Measurements from ENCODE around the gene DACH1. TPM values are rescaled to one million over a fixed set of nuclear protein-coding genes. Genes with fewer than 3 reads are reported as not detected.

The DACH1 gene
- total and polyA plus RNA-seq, 2 of the 8 experiments (the other 6 are each of a cell fraction or from before 2014, with no cell fraction given) = 0.12 to 0.67 TPM

DNA sequence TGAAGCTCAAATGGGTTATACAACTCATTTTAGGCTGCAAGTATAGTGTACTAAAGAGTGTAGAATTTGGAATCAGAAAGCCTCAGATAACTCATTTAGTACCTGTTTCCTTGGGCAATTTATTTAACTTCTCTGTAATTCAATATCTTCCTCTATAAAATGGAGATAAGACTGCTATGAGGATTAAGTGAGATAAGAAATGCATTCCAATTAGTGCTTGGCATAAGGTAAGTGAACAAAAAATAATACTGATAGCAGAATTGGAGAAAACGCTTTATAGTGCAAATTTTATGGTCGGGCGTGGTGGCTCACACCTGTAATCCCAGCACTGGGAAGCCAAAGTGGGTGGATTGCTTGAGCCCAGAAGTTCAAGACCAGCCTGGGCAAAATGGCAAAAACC, 25.0 kb downstream of the DACH1 start:
- Histone ChIP-seq H4K20me1 (replicated peaks in 1 of 2; ENCODE audit: control insufficient read depth in 1 of 2, insufficient read depth in 2 of 2, low read length in 2 of 2) (no peaks in the 10 kb centered on the region), H3K9ac (replicated peaks in 1 of 4; ENCODE audit: extremely low read depth in 1 of 4, low read depth in 3 of 4, low read length in 3 of 4) (no peak overlapping the region), H4K8ac (ENCODE audit: extremely low read depth, insufficient read depth, low read length) (no peak overlapping the region), H3K4ac (replicated peaks; ENCODE audit: insufficient read length, low read depth, low read length) (no peak overlapping the region), H3K79me2 (ENCODE audit: control insufficient read depth in 1 of 2, insufficient read depth in 2 of 2, low read length in 2 of 2) (no peaks in the 10 kb centered on the region), H3K79me1 (ENCODE audit: low read depth, low read length) (no peaks in the 10 kb centered on the region), H2BK15ac (ENCODE audit: low read length) (no peak overlapping the region), H4K5ac (ENCODE audit: insufficient read length, low read depth, low read length) (no peak overlapping the region), H2BK5ac (ENCODE audit: low read depth, low read length) (no peak overlapping the region), H3K36me3 (ENCODE audit: control insufficient read depth in 2 of 4, insufficient read depth in 4 of 4, low read length in 3 of 4) (no peaks in the 10 kb centered on the region), H2BK20ac (ENCODE audit: low read length) (no peak overlapping the region), H3K4me2 (ENCODE audit: insufficient read depth in 1 of 2, low read depth in 2 of 2, low read length in 2 of 2) (no peak overlapping the region), H3K27me3 (replicated peaks in 1 of 4; ENCODE audit: control insufficient read depth in 3 of 4, extremely low read depth in 1 of 4, insufficient read depth in 3 of 4, low read length in 3 of 4) (no peaks in the 10 kb centered on the region), H2BK120ac (replicated peaks; ENCODE audit: low read depth, low read length) (no peak overlapping the region), H3K27ac (ENCODE audit: low read depth, low read length) (no peak overlapping the region), H3K4me3 (ENCODE audit: extremely low read depth in 1 of 4, insufficient read depth in 2 of 4, low read depth in 3 of 4, low read length in 4 of 4) (no peak overlapping the region), H2BK12ac (ENCODE audit: low read depth, low read length) (no peak overlapping the region), H3K14ac (ENCODE audit: insufficient read length) (no peak overlapping the region), H3K56ac (replicated peaks; ENCODE audit: insufficient read length, low read depth, low read length) (no peak overlapping the region), H3K4me1 (replicated peaks in 1 of 4; ENCODE audit: control insufficient read depth in 3 of 4, insufficient read depth in 4 of 4, low read length in 3 of 4) (no peaks in the 10 kb centered on the region), H4K91ac (replicated peaks; ENCODE audit: insufficient read length, low read length) (no peak overlapping the region), H3K9me3 (ENCODE audit: insufficient read depth in 2 of 2, low read depth in 1 of 2, low read length in 1 of 2) (no peaks in the 10 kb centered on the region), H2AFZ (ENCODE audit: low read length) (no peak overlapping the region), H2AK5ac (ENCODE audit: low read depth, low read length) (no peak overlapping the region), H3K23me2 (ENCODE audit: low read depth, low read length) (no peaks in the 10 kb centered on the region), H3K18ac (ENCODE audit: extremely low read depth, low read length) (no peak overlapping the region), H3K23ac (ENCODE audit: insufficient read length) (no peak overlapping the region)
- WGBS, 2 experiments (ENCODE audit: extremely low coverage in 1 of 2, insufficient coverage in 1 of 2, insufficient read length in 1 of 2, insufficient replicate concordance in 2 of 2, low coverage in 1 of 2, low lambda C conversion rate in 2 of 2, missing lambda C conversion rate in 1 of 2) = 75% methylated on average over 3 of the region's 3 CpGs; no CpG with 5 or more reads in 1 of the 2 experiments
- no peak for TF ChIP-seq CHD2 (IDR thresholded peaks at IDR 0.05; ENCODE audit: low read length)
- TF ChIP-seq BCL11A (IDR thresholded peaks at IDR 0.05; ENCODE audit: low read depth in 2 of 2, low read length in 2 of 2) = no peak
- TF ChIP-seq NANOG (IDR thresholded peaks at IDR 0.05; ENCODE audit: insufficient read depth, low read depth, low read length, poor library complexity, severe bottlenecking) = no peak
- TF ChIP-seq, protein P1, sequence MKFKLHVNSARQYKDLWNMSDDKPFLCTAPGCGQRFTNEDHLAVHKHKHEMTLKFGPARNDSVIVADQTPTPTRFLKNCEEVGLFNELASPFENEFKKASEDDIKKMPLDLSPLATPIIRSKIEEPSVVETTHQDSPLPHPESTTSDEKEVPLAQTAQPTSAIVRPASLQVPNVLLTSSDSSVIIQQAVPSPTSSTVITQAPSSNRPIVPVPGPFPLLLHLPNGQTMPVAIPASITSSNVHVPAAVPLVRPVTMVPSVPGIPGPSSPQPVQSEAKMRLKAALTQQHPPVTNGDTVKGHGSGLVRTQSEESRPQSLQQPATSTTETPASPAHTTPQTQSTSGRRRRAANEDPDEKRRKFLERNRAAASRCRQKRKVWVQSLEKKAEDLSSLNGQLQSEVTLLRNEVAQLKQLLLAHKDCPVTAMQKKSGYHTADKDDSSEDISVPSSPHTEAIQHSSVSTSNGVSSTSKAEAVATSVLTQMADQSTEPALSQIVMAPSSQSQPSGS (IDR thresholded peaks at IDR 0.05; ENCODE audit: low read length) = no peak
- ChIA-PET CTCF (ENCODE audit: partially characterized antibody) (no interaction called here), POLR2A (ENCODE audit: partially characterized antibody) (no interaction called here)
- no peak for FAIRE-seq
- no peak for DNase-seq (ENCODE audit: low read depth in 1 of 2, low spot score in 2 of 2)

Data from H1 (cell line).